Erythroblast (primary cell): Measurements from ENCODE around the gene CA4.

ENCODE experiments used
- DNase-seq, 2 experiments: peaks; one replicate each; lab custom pipeline; 2025; lab: John Stamatoyannopoulos, UW
- GATA1 ChIP-seq: IDR thresholded peaks from 2 replicates; pipeline ENCODE4 v1.6.1; 2011; ENCODE audit warnings: low read depth, mild to moderate bottlenecking, control low read depth, low read length, moderate library complexity
- POLR2A ChIP-seq: IDR thresholded peaks from 2 replicates; pipeline ENCODE4 v1.6.1; 2011; ENCODE audit warnings: mild to moderate bottlenecking, low read length

Gene CA4

GRCh38 chr17:60127068-60128064 lies 22.4 kb upstream of the CA4 start:
- TF ChIP-seq POLR2A (no peak), GATA1 (no peak)
- DNase-seq, result no peak

DNA sequence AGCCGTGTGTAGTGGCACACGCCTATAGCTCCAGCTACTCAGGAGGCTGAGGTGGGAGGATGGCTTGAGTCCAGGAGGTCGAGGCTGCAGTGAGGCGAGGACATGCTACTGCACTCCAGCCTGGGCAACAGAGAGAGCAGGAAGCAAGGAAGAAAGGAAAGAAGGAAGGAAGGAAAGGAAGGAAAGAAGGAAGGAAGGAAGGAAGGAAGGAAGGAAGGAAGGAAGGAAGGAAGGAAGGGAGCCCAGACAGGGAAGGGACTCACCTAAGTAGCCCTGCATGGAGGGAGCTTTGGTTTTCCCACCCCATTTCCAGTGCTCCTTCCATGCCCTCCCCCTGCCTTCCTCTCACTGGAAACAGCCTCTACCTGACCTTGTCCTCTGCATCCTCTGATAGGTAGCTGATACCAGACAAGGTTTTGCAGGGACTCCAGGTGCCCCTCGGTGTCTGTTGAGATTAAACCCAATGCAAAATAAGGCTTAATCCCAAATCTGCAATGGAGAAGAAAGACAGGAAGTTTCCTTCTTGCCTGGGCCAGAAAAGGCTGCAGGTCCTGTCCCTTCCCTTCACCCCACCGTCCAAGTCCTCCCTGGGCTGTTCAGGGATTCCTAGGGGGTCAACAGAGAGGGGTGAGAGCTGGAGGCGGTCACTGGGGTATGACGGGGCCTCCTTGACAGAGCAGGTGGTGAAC lies 21.5 kb upstream of the CA4 start:
- TF ChIP-seq POLR2A (no peak), GATA1 (no peak)

GRCh38 chr17:60129164-60129563 lies 20.6 kb upstream of the CA4 start:
- TF ChIP-seq POLR2A, result no peak
- TF ChIP-seq GATA1, result no peak

More for the DNA sequence above, 21.5 kb upstream of the CA4 start:
- DNase-seq, result no peak

DNA sequence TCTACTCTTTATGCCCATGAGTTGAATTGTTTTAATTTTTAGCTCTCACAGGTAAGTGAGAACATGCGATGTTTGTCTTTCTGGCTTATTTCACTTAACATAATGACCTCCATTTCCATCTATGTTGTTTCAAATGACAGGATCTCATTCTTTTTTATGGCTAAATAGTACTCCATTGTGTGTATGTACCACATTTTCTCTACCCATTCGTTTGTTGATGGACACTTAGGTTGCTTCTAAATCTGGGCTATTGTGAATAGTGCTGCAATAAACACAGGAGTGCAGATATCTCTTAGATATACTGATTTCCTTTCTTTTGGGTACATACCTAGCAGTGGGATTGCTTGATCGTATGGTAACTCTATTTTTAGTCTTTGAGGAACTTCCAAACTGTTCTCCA lies 19.3 kb upstream of the CA4 start:
- DNase-seq, result no peak
- TF ChIP-seq POLR2A (no peak), GATA1 (no peak)

More at GRCh38 chr17:60129164-60129563, 20.6 kb upstream of the CA4 start:
- DNase-seq, result no peak

GRCh38 chr17:60134396-60135150 lies 15.2 kb upstream of the CA4 start:
- peak; percentile 57 to 58 for DNase-seq
- TF ChIP-seq POLR2A, result no peak
- no peak for TF ChIP-seq GATA1

DNA sequence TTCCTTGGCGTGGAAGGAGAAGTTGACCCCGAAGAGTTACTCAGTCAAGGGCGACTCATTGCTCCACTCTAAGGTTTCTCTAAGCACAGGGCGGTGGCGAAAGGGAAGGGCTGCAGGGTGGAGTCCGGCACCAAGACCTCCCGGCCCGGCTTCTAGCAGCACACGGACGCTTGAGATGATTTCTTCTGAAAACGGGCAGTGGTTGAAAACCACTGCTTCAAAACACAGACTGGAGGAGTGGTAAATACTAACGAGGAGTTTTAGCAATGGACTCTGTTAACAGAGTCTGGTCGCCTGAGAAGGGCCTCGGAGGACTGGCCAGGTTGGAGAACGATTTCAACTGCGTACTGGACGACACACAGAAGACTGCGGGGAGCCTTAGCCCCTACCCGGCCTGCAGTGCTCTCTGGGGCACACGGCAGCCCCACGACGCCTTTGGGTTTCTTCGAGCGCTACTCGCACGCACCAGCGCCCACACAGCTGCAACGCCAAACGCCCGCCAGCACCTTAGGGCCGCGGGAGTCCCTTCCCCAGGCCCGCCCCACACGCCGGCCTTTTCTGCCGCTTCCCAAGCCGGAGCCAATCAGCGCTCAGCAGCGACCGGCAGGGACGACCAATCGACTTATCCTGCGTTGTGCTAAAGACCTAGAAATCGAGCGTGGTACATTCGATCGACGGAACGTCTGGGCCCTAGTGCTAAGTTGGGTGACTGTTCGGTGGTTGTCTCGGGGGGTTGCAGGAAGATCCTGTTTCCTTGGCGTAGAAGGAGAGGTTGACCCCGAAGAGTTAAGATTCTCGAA lies 14.4 kb upstream of the CA4 start:
- DNase-seq, result peak; percentile 88 to 90

GRCh38 chr17:60135951-60136666 lies 13.7 kb upstream of the CA4 start:
- TF ChIP-seq POLR2A, result no peak
- no peak for TF ChIP-seq GATA1

More for the DNA sequence above, 14.4 kb upstream of the CA4 start:
- no peak for TF ChIP-seq GATA1
- TF ChIP-seq POLR2A, result peak; percentile 56

DNA sequence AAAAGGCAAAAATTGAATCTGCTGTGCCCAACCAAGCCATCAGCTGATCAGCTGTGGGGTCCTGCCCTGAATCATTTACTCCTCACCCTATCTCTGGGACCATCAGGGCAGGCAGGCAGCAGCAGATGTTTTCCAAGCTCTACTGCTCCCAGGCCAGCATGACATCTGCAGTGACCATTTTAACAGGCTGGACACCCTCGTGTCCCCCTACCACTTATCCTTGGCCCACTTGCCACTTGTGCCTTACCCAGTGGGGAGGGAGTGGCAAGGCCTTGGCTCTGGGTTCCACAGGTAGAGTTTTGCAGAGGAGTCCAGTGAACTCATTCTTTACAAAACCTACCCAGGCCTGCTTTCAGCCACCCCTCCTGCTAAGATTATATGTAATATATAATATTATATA lies 12.0 kb upstream of the CA4 start:
- no peak for DNase-seq
- TF ChIP-seq POLR2A, result no peak
- TF ChIP-seq GATA1, result no peak

More at GRCh38 chr17:60135951-60136666, 13.7 kb upstream of the CA4 start:
- no peak for DNase-seq

GRCh38 chr17:60138769-60139437 lies 10.9 kb upstream of the CA4 start:
- TF ChIP-seq GATA1 (no peak), POLR2A (no peak)
- DNase-seq, result no peak

- peak; percentile 80 to 87 for DNase-seq
These were observed 10.1 kb upstream of the CA4 start for GRCh38 chr17:60139438-60140285.

More at GRCh38 chr17:60139438-60140285, 10.1 kb upstream of the CA4 start:
- TF ChIP-seq POLR2A, result no peak
- no peak for TF ChIP-seq GATA1
